Inflammatory macrophage (primary cell): Measurements from ENCODE around the gene TCF3.
A peak's percentile ranks its signal among the peaks of the same experiment; 100 is the strongest.
"Not testable (repeated sequence)": the region's sequence is repeated elsewhere in the genome, so short reads cannot be mapped to it uniquely, and the experiment has no call there.

ENCODE experiments used
- DNase-seq, 2 donors: peaks; one replicate each; pipeline ENCODE4 v3.0.0-alpha.2; 2020 to 2022
- total RNA-seq, 18 experiments: gene quantifications; one replicate each; lab custom pipeline; 2026; ENCODE audit warnings: mixed read lengths in 6 of 18, inconsistent platforms in 2 of 18; lab: John Stamatoyannopoulos, UW

The TCF3 gene
- total RNA-seq, result 9.5 to 46.1 (median 28.3) reads per million in 18 experiments

DNA sequence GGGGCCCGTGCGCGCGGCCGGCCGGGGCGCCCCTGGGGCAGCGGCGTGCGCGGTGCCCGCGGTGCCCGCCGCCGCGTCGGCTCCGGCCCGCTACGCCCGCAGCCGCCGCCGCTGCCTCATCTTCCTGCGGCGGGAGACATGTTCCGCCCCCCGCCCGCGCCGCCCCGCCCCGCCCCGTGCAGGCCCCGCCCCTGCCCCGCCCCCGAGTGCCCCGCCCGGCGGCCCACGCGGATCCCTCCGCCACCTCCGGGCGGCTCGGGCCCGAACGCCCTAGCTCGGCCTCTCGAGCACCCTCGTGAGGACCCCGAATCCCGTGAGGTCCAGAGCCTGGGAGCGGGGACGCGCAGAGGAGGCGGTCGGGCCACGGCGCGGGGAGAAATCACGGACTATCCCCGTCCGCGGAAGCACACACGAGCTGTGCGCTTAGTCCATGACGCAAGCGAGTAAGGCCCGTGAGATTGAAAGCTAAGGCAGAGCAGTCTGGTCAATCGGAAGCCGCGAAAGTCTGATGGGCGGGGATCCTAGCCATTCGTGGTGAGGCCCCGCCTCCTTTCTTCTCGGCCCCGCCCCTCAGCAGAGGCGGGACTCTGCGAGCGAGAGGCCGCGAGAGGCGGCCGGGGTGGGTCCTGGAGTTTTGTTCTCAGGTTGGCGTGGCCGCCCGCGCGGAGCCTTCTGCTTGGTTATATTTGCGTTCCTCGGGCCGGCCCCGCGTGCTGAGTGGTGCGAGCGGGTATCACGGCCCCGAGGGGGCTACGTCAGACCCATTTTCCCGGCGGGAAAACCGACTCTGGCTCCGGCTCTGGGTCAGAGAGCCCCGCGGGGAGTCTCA, at the start of gene TCF3:
Gene TCF3, minus strand, starts transcription at position 145 of the 829 bp plus-strand sequence. CDS start 2,367 bp downstream, outside the sequence.
- peak; percentile 99 for DNase-seq

DNA sequence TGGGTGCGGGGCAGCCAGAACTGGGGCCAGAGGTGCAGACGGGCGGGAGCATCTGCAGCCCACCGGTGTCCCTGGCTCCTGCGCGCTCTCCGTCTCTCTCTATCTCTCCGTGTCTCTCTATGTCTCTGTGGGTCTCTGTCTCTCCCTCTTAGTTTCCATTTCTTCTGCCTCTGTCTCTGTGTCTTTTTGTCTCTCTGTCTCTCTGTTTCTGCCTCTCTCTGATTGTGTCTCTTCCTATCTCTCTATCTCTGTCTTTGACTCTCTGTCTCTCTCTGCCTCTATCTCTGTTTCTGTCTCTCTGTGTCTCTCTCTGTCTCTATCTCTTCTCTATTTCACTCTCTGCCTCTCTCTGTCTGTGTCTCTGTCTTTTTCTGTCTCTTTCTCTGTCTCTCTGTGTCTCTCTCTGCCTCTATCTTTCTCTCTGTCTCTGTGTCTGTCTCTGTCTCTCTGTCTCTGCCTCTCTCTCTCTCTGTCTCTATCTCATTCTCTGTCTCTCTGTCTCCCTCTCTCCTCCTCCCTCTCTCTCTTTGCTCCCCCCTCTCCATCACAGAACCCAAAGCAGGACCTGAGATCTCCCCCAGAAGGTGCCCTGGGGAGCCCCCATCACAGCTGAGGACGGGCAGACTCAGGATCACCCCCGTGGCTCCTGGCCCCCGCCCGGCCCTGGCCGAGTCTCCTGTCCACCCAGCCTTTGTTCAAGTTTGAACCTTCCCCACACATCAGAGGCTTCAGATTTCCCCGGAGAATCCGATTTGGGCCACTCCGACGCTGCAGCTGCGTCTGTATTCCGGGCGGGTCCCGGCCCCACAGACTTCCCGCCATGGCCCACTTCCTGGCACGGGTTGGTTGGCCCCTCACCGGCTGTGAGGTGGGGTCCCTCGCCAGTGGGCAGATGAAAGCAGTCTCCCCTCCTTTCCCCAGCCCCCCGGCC, 48.6 kb upstream of the TCF3 start:
- no peak for DNase-seq

DNA sequence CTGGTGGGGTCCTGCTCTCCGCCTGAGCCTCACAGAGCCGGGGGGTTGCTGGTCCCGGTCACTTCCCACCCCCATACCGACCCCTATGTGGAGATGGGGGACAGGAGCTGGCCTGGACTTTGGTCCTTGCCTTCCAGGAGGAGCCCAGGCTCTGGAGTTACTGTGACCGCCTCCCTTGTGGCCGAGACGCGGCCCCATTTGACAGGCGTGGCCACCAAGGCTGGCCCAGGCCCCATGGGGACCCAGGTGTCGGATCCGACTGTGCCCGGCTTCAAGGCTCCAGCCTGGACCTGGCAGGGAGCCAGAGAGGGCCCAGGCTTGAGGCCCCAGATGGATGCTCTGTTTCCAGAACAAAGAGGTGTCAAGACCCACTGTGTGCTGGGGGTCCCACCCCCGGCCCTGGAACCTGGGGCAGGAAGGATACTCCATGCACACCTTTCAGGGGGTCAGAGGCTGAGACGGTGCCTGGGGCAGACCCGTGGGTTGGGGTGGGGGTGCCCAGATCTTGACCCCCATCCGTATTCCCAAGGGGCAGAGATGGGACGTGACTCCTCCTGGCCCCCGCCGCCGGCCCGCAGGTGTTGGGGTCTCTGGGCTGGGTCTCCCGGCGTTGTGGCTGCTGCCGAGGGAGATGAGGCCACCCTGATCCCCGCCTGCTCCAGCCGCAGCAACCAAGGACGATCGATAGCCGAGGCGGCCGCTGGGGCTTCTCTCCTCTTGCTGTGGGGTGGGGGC, 47.8 kb upstream of the TCF3 start:
- DNase-seq, result no peak

DNA sequence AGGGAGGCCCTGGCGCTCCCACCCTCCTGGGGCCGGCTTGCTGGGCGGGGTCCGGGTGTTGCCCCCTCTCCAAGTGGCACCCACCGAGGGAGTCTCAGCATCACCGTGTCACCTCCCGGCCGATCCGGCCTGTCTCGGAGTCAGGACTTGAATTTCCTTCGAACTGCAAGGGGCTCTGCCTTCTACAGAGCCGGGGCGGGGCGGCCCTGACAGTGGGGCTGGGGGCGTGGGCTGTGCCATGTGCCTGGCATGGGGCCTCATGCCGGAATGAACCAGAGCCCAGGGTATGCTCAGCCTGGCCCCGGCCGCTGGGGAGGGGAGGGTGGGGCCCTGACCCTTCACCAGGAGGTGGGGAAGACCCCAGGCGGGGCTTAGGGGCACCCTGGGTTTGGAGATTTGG, 47.0 kb upstream of the TCF3 start:
- no peak for DNase-seq

DNA sequence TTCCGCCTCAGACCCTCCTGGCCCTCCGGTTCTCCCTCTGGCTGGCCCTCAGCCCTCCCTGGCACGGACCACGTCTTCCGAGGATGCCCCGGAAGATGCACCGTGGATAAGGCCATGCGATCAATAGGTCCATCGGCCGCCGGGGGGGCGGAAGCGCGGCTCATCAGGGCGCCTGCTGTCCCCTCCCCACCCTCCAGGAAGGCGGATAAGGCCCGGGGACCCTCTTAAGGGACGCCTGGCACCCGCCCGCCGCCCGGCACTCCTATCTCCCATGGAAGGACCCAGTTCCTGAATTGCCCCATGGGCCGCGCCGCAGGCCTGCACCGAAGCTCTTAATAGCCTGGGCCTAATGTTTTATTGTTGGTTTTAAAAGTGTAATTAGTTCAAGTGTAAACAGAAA, 46.2 kb upstream of the TCF3 start:
- DNase-seq, result no peak

DNA sequence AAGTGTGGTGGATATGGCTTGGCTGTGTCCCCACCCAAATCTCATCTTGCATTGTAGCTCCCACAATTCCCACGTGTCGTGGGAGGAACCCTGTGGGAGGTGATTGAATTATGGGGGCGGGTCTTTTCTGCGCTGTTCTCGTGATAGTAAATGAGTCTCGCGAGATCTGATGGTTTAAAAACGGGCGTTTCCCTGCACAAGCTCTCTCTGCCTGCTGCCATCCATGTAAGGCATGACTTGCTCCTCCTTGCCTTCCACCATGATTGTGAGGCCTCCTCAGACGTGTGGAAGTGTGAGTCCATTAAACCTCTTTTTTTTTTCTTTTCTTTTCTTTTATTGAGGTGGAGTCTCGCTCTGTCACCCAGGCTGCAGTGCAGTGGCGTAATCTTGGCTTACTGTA, 43.1 kb upstream of the TCF3 start:
- DNase-seq, result not testable (repeated sequence)

DNA sequence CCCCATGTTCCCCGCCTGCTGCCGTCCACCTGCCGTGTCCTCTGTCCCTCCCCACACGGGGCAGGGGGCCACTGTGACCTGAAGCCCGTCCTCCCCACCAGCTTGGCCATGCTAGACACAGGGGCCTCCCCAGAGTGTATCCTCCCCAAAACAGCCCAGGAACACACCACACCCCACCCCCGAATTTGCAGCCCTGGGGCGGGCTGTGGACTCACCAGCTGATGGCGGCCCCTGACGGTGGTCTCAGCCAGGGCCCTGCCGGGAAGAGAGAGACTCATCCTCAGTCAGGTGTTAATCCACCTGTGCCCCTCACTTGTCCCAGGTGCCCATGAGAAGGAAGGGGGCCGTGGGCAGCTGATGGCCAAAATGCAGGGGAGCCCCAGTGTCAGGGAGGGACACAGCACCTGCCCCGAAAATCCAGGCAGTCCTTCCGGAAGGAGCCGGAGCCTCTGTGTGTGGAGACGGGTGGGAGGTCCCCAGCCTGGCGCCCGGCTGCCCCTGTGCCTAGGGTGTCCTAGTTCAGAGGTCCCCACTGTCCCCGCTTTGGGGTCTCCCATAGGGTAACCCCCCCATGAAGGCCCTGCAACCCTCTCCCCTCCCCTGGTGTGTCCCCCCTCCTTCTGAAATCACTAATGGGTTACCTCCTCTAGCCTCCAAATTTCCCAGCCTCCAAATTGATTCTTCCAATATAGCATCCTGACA, 39.3 kb upstream of the TCF3 start:
- no peak for DNase-seq

DNA sequence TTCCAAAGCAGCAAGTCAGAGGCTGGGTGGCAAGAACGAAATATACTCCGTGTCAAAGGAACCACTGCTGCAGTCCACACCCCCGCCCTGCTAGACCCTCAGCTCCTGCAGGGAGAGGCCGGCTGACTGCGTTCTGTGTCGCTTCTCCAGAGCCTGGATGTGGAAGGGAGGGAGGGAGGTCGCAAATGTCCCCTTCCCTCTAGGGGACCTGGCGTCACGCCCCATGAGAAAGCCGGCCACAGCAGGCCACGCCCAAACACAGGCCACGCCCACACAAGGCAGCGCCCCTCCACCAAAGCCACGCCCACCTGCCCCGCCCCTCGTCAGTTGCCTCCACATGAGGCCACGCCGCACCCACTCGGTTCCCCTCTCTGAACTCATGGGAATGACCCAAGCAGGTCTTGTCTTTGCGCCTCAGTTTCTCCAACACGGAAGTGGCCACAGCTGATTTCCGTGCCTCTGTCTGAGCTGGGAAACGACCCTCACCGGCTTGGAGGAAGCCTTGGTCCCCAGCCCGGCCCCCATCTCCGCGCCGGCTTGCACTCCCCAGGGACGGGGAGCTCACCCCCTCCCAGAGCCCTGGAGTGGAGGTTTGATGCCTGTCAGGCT, 38.4 kb upstream of the TCF3 start:
- peak; percentile 23 to 37 for DNase-seq

DNA sequence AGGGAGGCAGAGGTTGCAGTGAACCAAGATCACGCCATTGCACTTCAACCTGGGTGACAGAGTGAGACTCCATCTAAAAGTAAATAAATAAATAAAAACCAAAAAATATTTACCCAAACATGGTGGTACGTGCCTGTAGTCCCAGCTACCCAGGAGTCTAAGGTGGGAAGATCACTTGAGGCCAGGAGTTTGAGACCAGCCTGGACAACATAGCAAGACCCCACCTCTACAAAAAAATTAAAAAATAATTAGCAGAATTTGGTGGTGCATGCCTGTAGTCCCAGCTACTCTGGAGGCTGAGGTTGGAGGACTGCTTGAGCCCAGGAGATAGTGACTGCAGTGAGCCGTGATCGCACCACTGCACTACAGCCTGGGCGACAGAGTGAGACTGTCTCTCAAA, 33.4 kb upstream of the TCF3 start:
- DNase-seq, result not testable (repeated sequence)

DNA sequence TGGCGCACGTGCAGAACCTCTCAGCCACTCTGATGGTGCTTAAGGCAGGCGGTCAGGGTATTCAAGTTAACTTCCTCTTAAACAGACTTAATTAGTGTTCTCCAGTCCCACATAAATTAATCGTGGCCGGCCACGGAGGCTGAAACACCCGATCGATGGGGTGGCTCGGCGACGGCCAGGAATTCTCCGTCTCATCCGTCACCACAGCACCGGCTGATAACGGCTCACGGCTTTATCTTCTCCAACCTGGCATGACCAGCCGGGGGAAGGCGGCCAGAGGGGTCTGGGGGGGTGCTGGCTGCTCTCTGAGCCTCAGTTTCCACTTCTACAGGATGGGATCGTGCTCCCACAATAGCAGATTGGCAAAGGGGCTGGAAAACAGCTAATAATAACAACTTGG, 32.6 kb upstream of the TCF3 start:
- DNase-seq, result no peak

DNA sequence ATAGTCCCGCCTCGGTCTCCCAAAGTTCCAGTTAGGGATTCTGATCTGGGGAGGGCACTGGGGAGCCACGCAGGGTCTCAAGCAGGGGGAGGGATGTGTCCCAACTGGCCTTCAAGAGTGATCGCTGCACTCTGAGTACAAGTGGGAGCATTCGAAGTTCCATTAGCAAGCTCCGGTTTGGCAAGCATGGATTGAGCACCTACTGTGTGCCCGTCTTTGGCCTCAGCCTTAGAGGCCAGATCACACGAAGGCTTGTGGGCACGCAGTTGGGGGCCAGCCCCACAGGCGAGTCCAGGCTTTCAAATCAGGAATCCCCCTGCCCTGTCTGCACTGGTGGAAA, 32.1 kb upstream of the TCF3 start:
- no peak for DNase-seq

DNA sequence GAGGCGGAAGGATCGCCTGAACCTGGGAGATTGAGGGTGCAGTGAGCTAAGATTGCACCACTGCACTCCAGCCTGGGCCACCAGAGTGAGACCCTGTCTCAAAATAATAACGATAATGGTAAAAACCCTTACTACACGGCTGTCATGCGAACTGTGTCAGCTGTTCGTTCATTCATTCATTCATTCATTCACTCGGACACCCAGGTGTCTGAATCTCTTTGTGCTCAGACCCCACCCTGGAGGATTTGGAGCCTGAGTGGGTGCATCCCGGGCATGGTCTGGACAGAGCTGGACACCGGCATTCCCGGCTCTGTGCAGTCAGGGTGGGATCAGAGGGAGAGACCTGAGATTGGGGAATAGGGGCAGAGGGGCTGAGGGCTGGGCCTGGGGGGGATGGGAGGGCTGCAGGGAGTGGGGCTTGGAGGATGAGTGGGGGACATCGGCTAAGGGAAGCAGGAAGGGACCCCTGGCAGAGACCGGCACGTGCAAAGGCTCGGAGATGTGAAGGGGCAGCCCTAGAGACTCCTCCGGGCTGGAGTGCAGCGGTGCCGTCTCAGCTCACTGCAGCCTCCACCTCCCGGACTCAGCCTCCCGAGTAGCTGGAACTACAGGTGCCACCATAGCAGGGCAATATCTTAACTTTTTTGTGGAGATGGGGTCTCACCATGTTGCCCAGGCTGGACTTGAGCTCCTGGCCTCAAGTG, 31.6 kb upstream of the TCF3 start:
- DNase-seq, result no peak

DNA sequence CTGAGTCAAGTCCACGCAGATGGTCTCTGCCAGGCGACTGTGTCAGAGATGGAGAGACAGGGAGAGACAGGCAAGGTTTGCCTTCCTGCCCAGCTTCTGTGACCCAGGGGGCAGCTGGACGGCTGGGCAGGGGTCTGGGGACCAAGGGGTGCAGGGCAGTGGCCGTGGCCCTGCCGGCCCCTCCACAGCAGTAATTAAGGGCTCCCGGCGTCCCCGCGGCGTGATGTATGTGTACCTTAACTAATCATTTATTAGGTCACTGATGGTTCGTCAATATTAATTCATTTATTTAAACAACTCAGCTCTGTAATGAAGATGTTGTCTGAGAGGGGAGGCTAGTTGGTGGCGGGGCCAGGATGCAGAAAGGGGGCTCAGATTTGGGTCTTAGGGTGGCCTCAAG, 28.6 kb upstream of the TCF3 start:
- no peak for DNase-seq

DNA sequence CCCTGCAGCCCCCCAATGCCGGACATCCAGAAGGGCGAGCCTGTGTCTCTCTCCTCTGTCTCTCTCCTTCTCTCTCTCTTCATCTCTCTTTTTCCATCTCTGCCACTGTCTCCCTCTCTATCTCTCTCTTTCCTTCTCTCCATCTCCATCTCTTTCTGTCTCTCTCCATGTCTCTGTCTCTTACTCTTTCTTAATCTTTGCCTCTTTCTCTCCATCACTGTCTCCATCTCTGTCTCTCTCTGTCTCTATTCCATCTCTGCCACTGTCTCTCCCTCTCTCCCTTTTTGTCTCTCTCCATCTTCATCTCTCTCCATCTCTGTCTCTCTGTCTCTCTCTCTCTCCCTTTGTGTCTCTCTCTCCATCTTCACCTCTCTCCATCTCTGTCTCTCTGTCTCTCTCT, 25.7 kb upstream of the TCF3 start:
- no peak for DNase-seq

DNA sequence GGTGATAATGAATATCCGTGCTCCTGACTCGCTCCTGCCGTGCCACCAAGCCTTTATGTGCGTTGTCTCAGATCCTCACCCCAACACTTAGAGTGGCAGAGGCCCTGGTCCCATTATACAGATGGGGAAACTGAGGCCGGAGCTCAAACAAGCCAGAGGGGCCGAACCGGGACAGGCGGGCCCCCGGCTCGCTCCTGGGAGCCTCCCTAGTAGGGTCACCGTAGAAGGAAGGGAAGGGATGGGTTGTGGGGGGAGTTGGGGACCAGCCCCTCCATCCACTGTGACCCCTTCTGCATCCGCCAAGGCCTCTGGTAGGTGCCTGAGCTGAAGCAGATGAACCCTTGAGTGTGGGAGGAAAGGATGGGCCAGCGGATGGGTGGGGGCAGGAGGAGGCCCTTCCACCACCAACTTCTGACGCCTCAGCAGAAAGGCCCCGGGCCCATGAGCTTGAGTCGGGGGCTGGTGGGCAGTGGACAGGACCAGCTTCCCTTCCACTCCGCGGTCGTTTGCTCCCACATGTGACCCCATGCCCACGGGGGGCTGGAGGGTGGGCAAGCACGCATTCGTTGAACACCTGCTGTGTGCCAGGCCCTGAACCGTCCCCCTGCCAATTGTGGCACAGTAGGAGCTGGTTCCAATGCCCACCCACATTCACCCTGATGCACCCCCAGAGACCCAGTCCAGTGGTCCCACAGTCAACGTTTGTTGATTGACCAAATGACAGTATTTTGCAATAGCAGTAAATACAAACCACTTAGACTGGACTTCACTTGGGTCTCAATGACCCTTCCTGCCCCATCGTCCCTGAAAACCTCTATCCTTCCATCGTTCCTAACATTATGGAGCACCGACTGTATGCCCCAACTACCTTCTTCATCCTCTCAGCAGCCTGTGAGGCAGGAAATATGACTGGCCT, 24.2 kb upstream of the TCF3 start:
- DNase-seq, result no peak

DNA sequence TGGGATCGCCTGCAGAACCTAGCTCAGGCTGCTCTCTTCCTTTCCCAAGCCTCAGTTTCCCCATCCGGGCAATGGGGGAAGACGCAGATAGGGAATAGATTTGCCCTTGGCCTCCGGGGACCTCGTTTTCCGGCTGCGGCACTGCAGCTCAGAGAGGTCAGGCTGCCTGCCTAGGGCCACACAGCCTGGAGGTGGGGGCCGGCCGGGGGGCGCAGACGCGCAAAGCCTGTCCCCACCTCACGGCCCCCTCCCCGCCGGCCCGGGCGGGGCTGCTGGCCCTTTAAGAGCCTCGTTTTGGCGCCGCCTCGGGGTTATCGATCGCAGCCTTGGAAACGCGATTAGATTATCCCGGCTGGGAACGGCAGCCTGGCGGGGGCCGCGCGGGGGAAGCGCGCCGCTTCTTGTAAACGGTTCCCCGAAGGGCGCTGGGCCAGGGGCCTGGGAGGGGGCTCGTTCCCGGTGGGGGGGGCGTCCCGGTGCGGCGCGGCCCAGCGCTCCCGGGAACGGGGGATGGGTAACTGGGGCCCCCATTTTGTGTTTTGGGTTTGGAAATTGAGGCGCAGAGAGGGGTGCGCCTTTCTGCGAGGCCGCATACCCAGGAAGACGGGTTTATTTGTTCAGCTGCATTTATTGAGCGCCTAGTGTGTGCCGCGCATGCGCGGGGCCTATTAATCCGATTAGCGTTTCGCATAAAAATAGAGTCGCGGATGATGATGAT, 23.4 kb upstream of the TCF3 start:
- no peak for DNase-seq

DNA sequence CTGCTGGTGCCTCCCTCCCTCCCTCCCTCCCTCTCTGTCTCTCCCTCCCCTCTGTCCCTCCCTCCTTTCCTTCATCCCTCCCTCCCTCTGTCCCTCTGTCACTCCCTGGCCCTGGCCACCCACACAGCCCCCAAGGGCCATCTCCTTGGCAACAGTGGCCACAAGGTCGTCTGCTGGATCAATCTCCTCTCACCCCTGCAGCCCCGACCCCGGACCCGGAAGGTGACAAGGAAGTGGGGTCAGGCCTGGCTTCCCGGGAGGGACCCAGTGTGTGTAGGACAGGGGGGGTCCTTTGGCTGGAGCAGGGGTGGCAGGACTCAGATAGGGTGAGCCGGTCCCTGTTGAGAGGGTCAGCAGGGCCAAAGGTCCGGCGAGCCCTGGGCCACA, 21.9 kb upstream of the TCF3 start:
- DNase-seq, result no peak

DNA sequence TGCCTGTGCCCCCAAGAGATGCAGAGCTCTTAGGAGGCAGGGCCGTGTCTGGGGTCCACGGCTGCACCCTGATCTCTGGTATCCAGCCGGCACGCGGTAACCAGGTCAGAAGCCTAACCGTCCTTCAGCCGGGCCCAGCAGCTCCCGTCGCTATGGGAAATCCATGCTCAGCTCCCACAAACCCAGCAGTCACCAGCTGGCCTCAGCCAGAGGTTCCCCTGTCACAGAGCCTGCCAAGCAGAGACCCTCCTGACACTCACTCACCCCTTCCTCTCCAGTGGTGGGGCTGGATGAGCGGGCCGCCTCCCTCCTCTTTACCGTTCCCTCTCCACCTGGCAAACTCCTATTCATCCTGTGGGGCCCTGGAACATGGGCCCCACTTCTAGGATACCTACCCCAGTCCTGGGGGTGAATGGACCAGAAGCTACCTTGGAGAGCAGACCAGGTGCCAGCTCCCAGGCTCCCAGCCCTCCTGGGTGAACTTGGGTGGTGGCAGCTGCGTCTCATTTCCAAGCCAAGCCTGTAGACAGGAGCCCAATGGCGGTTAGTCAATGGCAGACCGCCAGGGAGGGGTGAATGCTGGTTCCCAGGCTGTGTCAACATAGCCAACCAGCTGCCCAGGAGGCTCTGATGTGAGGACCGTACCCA, 21.4 kb upstream of the TCF3 start:
- DNase-seq, result no peak
